Adrenal gland (tissue), 5 donors: ENCODE results near the gene CSTF3.

Source experiments
- CTCF ChIP-seq, 6 experiments: fragments of 450-650 bp in 4 of 6; fragments of 200-600 bp in 2 of 6; sonication (generic) in 1 of 6; IDR thresholded peaks; 1 replicate in 5 of 6; 2 replicates in 1 of 6; pipeline versions ENCODE4 v1.5.1 to v1.8.0; 2016 to 2021; ENCODE audit warnings: antibody characterized with exemption in 6 of 6, mild to moderate bottlenecking in 2 of 6, moderate library complexity in 1 of 6
- POLR2A ChIP-seq, 2 donors: fragments of 450-650 bp; IDR thresholded peaks; one replicate each; pipeline ENCODE4 v1.6.1; 2017; ENCODE audit warnings: antibody characterized with exemption in 2 of 2, mild to moderate bottlenecking in 2 of 2, moderate library complexity in 1 of 2
- donor health status: DM: no; HTN: no; CAD: no.

DNA sequence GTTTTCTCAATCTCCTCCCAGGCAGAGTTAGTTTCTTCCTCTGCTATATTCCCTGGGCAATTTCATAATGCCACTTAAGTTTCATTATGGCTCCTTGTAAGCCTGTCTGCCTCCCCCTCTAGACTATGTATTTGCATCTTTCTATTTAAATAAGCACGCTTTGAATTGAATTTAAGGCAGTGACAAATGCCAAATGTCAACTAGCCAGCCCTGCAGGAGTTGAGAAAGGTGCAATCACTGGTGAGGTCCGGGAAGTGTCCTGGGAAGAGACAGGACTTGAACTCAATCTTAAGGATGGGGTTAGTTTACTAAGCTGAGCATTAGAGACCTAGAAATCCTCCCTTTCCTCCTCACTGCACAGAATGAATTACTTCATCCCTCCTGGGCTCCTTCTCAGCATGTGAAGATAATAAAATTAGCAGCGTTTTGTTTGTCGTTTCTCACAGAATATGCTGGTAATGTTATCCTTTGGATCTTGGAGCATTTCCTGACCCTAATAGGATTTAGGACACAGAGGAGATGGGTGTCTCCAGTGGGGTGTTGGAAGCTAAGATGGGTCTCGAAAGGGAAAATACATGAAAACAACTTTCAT, 120.3 kb downstream of the CSTF3 start:
- no peak for TF ChIP-seq POLR2A (IDR thresholded peaks at IDR 0.05)
- no peak for TF ChIP-seq CTCF (IDR thresholded peaks at IDR 0.05)
